Omental fat pad (tissue), 4 donors: ENCODE data around the gene FAM163B. TPM values are rescaled to one million over a fixed set of nuclear protein-coding genes. Genes with fewer than 3 reads are reported as not detected.
A peak's percentile ranks its signal among the peaks of the same experiment; 100 is the strongest.

ENCODE experiments used
- ATAC-seq: fragments of 150-250 bp; one replicate; pipeline ENCODE4 v1.9.1; 2016; ENCODE audit warnings: mild to moderate bottlenecking, moderate library complexity; ENCODE audit not compliant: low FRiP score
- DNase-seq: peaks from one replicate; pipeline ENCODE4 v3.0.0-alpha.2; 2019; ENCODE audit warnings: low spot score
- CTCF ChIP-seq, 3 donors: fragments of 450-650 bp; IDR thresholded peaks; one replicate each; pipeline ENCODE4 v1.5.1; 2016 to 2017; ENCODE audit warnings: antibody characterized with exemption in 3 of 3, mild to moderate bottlenecking in 3 of 3, moderate library complexity in 2 of 3
- total RNA-seq, 4 donors: library from RNA; depleted of rRNA; stranded (reverse); fragments of >200 nt; gene quantifications; one replicate each; pipeline ENCODE4 v1.1.0, GENCODE V29; 2016

FAM163B gene
- total RNA-seq, 4 donors from 2014 or later: not detected

DNA sequence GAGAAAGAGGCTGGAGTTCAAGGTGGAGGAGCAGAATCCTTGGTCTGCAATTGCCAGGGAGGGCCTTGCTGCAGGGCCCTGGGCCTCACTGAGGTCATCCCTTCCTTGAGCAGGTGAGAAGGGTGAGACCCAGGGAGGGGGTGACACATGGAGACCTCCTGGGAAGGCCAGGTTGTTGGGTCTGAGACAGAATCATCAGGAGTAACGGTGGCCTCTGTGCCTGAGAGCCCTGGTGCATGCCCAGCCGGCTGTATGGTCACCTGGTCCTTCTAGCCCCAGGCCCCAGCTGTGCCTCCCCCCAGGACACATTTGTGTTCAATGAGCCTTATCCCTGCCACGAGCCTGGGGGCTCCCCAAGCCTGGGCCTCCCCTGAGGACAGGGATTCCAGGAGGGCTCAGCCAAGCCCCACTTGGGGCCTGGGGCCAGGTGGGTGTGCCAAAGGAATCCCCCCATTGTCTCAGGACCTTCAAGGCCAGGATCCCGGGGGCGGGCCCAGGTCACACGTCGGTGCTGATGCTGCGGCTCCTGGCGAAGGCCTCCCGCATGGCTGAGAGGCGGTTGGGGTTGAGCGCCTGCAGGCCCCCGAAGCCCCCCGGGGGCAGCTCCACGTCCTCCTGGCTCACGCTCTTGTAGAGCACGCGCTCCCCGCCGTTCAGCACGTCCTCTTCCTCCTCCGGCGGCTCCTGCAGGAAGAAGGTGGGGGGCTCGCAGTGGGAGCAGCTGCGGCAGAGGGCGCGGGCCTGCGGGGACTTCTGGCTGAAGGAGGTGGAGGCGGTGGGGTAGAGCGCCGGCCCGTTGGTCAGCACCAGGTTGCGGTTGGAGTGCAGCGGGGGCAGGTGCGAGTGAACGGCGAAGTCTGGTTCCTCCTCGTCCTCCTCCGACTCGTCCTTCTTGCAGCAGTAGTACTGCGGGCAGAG, 30.4 kb downstream of the FAM163B start:
- TF ChIP-seq CTCF (IDR thresholded peaks at IDR 0.05): no peak
- DNase-seq: no peak
- no peak for ATAC-seq

DNA sequence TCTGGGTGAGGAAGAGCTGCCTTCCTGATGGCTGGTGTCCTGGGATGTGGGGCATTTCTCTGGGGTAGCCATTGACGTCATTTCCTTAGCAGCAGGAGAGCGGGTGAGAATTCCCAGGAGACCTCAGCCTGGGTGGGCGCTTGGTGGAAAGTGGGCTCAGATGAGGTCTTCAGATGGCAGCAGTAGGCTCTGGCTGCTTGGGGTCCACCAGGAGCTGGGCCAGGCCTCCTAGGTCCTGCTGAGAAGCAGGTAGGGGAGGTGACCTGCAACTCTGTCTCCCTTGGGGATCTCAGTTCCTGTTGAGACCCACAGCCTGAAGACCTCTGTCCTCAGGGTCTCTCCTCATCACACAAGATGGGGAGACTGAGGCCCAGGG, 31.5 kb downstream of the FAM163B start:
- no peak for TF ChIP-seq CTCF (IDR thresholded peaks at IDR 0.05)

DNA sequence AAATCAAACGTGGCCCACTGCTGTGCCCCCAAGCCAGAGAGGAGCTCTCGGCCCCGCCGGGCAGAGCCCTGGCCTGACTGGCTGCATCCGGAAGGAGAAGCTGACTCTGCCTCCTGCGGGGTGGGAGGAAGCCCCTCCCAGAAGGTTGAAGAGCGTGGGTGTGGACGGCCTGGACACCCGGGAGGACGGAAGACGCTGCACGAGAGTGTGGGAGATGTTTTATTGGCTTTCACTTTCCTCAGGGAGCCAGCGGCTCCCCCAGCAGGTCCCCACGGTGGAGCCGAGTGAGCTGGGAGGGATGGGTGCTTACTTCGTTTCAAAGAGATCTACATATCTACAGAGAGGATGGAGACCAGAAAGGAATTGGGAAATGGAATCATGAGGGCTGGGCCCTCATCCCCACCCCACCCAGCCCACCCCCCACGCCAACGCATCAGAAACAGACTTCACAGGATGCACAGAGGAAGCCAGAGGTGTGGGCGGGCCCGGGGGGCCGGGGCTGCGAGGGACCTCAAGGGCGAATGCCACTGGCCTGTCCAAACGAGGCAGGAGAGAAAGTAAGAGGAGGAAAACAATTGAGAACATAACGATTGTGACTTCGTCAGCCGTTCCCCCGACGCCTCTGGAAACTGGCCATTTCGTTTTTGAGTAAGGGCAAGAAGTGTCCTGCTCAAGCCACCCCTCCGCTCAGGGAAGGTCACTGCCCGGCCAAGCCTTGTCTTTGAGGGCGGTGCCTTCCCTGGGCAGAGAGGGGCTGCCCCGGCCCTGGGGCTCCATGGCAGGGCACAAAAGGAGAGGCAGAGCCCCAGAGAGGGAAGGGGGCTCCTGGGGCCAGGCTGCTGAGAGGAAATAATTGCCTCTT, 32.1 kb downstream of the FAM163B start:
- TF ChIP-seq CTCF (IDR thresholded peaks at IDR 0.05): no peak
- DNase-seq: no peak
- ATAC-seq: peak; percentile 38

More for the DNA sequence above, 31.5 kb downstream of the FAM163B start:
- ATAC-seq (no peak), DNase-seq (no peak)

- ATAC-seq: no peak
- TF ChIP-seq CTCF (IDR thresholded peaks at IDR 0.05): no peak
- DNase-seq: no peak
These were observed 32.9 kb downstream of the FAM163B start for GRCh38 chr9:133576031-133576874.

- no peak for DNase-seq
- TF ChIP-seq CTCF (IDR thresholded peaks at IDR 0.05): no peak
- ATAC-seq: no peak
These were observed 33.8 kb downstream of the FAM163B start for GRCh38 chr9:133575186-133576030.

GRCh38 chr9:133574771-133575170, 34.4 kb downstream of the FAM163B start:
- no peak for DNase-seq
- TF ChIP-seq CTCF (IDR thresholded peaks at IDR 0.05): no peak
- ATAC-seq: no peak
